ENCODE data around the gene IMMP2L.

GRCh38 chr7:110947408-110947807 is 614.9 kb downstream of the IMMP2L start:
- TF ChIP-seq CTCF (conservative IDR thresholded peaks at IDR 0.05) (no peak), ZFX (IDR thresholded peaks at IDR 0.05) (no peak)

All from C4-2B (cell line).